HEK293 (cell line): Measurements from ENCODE around the gene GATC.

Source experiments
- CTCF ChIA-PET: fragments of 350-600 bp; formaldehyde crosslinking; extraction: SDS; loops from one replicate; lab custom pipeline; 2021; ENCODE audit warnings: antibody characterized with exemption; lab: Yijun Ruan, JAX
- POLR2A ChIA-PET: fragments of 300-600 bp; formaldehyde crosslinking; extraction: SDS; loops from one replicate; lab custom pipeline; 2020; ENCODE audit warnings: antibody characterized with exemption, inconsistent platforms; lab: Yijun Ruan, JAX
- H3K27ac ChIP-seq: fragments of 200-500 bp; sonication (Bioruptor generic); 2 replicates; pipeline ENCODE4 v1.5.1; 2014; ENCODE audit warnings: low read depth, low read length, control low read depth, inconsistent platforms; ENCODE audit errors: extremely low read depth
- H3K36me3 ChIP-seq, 2 experiments: fragments of 200-500 bp in 1 of 2; sonication (Bioruptor generic) in 1 of 2; 1 replicate in 1 of 2; 2 replicates in 1 of 2; pipeline ENCODE4 v1.5.1; 2014 to 2017; ENCODE audit warnings: inconsistent platforms in 2 of 2, low read length in 2 of 2; ENCODE audit not compliant: control insufficient read depth in 2 of 2, insufficient read depth in 1 of 2
- H3K4me1 ChIP-seq: fragments of 200-500 bp; sonication (Bioruptor generic); 2 replicates; pipeline ENCODE4 v1.5.1; 2014; ENCODE audit warnings: mild to moderate bottlenecking, low read length, inconsistent platforms; ENCODE audit not compliant: control insufficient read depth, insufficient read depth
- H3K4me3 ChIP-seq: 2 replicates; pipeline ENCODE4 v1.5.1; 2011; ENCODE audit warnings: low read depth, mild to moderate bottlenecking, control low read depth, low read length, moderate library complexity
- H3K9me3 ChIP-seq: fragments of 200-500 bp; sonication (Bioruptor generic); 2 replicates; pipeline ENCODE4 v1.5.1; 2014; ENCODE audit warnings: low read depth, low read length, inconsistent platforms; ENCODE audit not compliant: control insufficient read depth, insufficient read depth
- GLIS1 ChIP-seq: fragments of 450-650 bp; formaldehyde crosslinking; IDR thresholded peaks from 2 replicates; pipeline ENCODE4 v1.5.1; 2016; ENCODE audit warnings: missing biosample characterization, missing genetic modification characterization
- SCRT2 ChIP-seq: fragments of 450-650 bp; formaldehyde crosslinking; IDR thresholded peaks from 2 replicates; pipeline ENCODE4 v1.5.1; 2016; ENCODE audit warnings: missing biosample characterization, missing genetic modification characterization
- TRIM28 ChIP-seq: IDR thresholded peaks from 2 replicates; pipeline ENCODE4 v1.6.1; 2011; ENCODE audit warnings: low read length, control low read depth, borderline replicate concordance
- ZBTB17 ChIP-seq: fragments of 450-650 bp; formaldehyde crosslinking; IDR thresholded peaks from 2 replicates; pipeline ENCODE4 v1.5.1; 2016; ENCODE audit warnings: missing biosample characterization, missing genetic modification characterization
- ZBTB48 ChIP-seq: fragments of 450-650 bp; formaldehyde crosslinking; IDR thresholded peaks from 2 replicates; pipeline ENCODE4 v1.5.1; 2016; ENCODE audit warnings: missing biosample characterization, missing genetic modification characterization
- ZBTB49 ChIP-seq: fragments of 450-650 bp; formaldehyde crosslinking; IDR thresholded peaks from 2 replicates; pipeline ENCODE4 v1.5.1; 2016; ENCODE audit warnings: missing biosample characterization, missing genetic modification characterization, low read depth
- ZNF140 ChIP-seq: fragments of 450-650 bp; formaldehyde crosslinking; IDR thresholded peaks from 2 replicates; pipeline ENCODE4 v1.5.1; 2016; ENCODE audit warnings: missing biosample characterization, missing genetic modification characterization
- ZNF146 ChIP-seq: fragments of 450-650 bp; formaldehyde crosslinking; IDR thresholded peaks from 2 replicates; pipeline ENCODE4 v1.5.1; 2016; ENCODE audit warnings: missing biosample characterization, missing genetic modification characterization
- ZNF221 ChIP-seq: fragments of 450-650 bp; formaldehyde crosslinking; IDR thresholded peaks from 2 replicates; pipeline ENCODE4 v1.5.1; 2017; ENCODE audit warnings: missing biosample characterization, missing genetic modification characterization, borderline replicate concordance
- ZNF292 ChIP-seq: fragments of 450-650 bp; formaldehyde crosslinking; IDR thresholded peaks from 2 replicates; pipeline ENCODE4 v1.5.1; 2016; ENCODE audit warnings: low read depth, missing biosample characterization, missing genetic modification characterization, borderline replicate concordance
- ZNF341 ChIP-seq: fragments of 450-650 bp; formaldehyde crosslinking; IDR thresholded peaks from 2 replicates; pipeline ENCODE4; 2016; ENCODE audit warnings: low read depth, missing biosample characterization, missing genetic modification characterization
- ZNF37A ChIP-seq: fragments of 450-650 bp; IDR thresholded peaks from 2 replicates; pipeline ENCODE4 v1.5.1; 2018; ENCODE audit warnings: missing biosample characterization, missing genetic modification characterization
- ZNF394 ChIP-seq: fragments of 450-650 bp; formaldehyde crosslinking; IDR thresholded peaks from 2 replicates; pipeline ENCODE4 v1.5.1; 2016; ENCODE audit warnings: missing biosample characterization, missing genetic modification characterization, mild to moderate bottlenecking, moderate library complexity, borderline replicate concordance
- ZNF530 ChIP-seq: fragments of 450-650 bp; formaldehyde crosslinking; IDR thresholded peaks from 2 replicates; pipeline ENCODE4 v1.5.1; 2016; ENCODE audit warnings: low read depth, missing biosample characterization, missing genetic modification characterization
- ZNF664 ChIP-seq: fragments of 450-650 bp; formaldehyde crosslinking; IDR thresholded peaks from 2 replicates; pipeline ENCODE4 v1.5.1; 2016; ENCODE audit warnings: missing biosample characterization, missing genetic modification characterization
- ZNF701 ChIP-seq: fragments of 450-650 bp; formaldehyde crosslinking; IDR thresholded peaks from 2 replicates; pipeline ENCODE4 v1.5.1; 2016; ENCODE audit warnings: missing biosample characterization, missing genetic modification characterization
- ZSCAN16 ChIP-seq: fragments of 450-650 bp; formaldehyde crosslinking; IDR thresholded peaks from 2 replicates; pipeline ENCODE4 v1.5.1; 2016; ENCODE audit warnings: missing biosample characterization, missing genetic modification characterization
- TF ChIP-seq, protein P1 (sequence below): fragments of 450-650 bp; formaldehyde crosslinking; IDR thresholded peaks from 2 replicates; pipeline ENCODE4 v1.5.1; 2016; ENCODE audit warnings: missing biosample characterization, missing genetic modification characterization

GATC gene

GRCh38 chr12:120474616-120474960 lies 28.3 kb downstream of the GATC start (continued):
- TF ChIP-seq ZBTB17 (tag by site-specific recombination) (peak; percentile 94), ZNF701 (tag by site-specific recombination) (no peak), ZNF221 (tag by site-specific recombination) (no peak), GLIS1 (tag by site-specific recombination) (peak; percentile 73), ZSCAN16 (tag by site-specific recombination) (no peak), ZNF146 (no peak), ZNF140 (tag by site-specific recombination) (no peak), ZBTB48 (no peak)
- TF ChIP-seq, protein P1, sequence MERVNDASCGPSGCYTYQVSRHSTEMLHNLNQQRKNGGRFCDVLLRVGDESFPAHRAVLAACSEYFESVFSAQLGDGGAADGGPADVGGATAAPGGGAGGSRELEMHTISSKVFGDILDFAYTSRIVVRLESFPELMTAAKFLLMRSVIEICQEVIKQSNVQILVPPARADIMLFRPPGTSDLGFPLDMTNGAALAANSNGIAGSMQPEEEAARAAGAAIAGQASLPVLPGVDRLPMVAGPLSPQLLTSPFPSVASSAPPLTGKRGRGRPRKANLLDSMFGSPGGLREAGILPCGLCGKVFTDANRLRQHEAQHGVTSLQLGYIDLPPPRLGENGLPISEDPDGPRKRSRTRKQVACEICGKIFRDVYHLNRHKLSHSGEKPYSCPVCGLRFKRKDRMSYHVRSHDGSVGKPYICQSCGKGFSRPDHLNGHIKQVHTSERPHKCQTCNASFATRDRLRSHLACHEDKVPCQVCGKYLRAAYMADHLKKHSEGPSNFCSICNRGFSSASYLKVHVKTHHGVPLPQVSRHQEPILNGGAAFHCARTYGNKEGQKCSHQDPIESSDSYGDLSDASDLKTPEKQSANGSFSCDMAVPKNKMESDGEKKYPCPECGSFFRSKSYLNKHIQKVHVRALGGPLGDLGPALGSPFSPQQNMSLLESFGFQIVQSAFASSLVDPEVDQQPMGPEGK (tag by site-specific recombination), result no peak

DNA sequence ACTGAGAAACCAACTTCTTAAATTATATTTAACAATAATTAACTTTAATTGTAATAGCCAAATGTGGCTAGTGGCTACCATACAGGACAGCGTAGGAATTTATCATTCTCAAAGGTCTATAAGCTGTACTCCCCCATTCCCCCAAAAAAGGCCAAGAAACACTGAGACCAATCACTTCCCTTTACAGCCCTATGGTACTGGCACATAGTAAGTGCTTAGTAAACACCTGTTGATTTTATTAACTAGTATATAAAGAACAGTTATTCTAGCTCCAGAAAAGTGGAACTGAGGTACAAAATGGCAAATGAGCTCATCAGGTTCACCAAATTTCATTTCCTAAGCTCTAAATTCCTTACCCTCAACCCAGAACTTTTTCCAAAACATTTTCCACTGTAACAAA lies 29.4 kb downstream of the GATC start:
- peaks cover 8% of the 10 kb centered on the region; the same call in 1 of the 2 replicates for H3K4me1 ChIP-seq
- H3K27ac ChIP-seq, result no peak overlapping the region
- H3K4me3 ChIP-seq, result no peak overlapping the region
- no peaks in the 10 kb centered on the region; a peak in 1 of 3 replicates for H3K36me3 ChIP-seq
- TF ChIP-seq SCRT2 (peak; percentile 87), ZNF664 (peak; percentile 91), ZNF292 (tag by site-specific recombination) (no peak)
- TF ChIP-seq, all 188 proteins: peak for 2
- POLR2A ChIA-PET, result interaction anchor here (0.6 to 1.3 kb wide), 5 partner anchors 11 to 62 kb away, joined by 3 to 5 read pairs (median 3); partner anchors contain the start of gene DYNLL1
- CTCF ChIA-PET, result interaction anchor here (0.6 to 2.3 kb wide), 3 partner anchors 11 to 274 kb away, joined by 6 to 8 read pairs (median 7); no protein-coding TSS in a partner anchor
- no peaks in the 10 kb centered on the region for H3K9me3 ChIP-seq

- TF ChIP-seq TRIM28 (no peak), ZBTB49 (tag by site-specific recombination) (no peak), ZNF341 (tag by site-specific recombination) (peak; percentile 52)
- TF ChIP-seq, all 188 proteins: peak for 1
- peaks cover 4% of the 10 kb centered on the region; the same call in 1 of the 2 replicates for H3K4me1 ChIP-seq
- no peak overlapping the region for H3K4me3 ChIP-seq
- peaks cover 0 to 11% of the 10 kb centered on the region in 2 experiments; a peak in 2 of 3 replicates for H3K36me3 ChIP-seq
- no peak overlapping the region for H3K27ac ChIP-seq
- POLR2A ChIA-PET, result interaction anchor here (0.5 to 1.7 kb wide), 3 partner anchors 17 to 139 kb away, joined by 5 to 7 read pairs (median 7); partner anchors contain the start of gene DYNLL1
- CTCF ChIA-PET, result no interaction called here
- H3K9me3 ChIP-seq, result no peaks in the 10 kb centered on the region
Observed at GRCh38 chr12:120479458-120479857, 33.2 kb downstream of the GATC start.

- POLR2A ChIA-PET, result interaction anchor here (1.0 to 1.7 kb wide), 2 partner anchors 16 to 44 kb away, joined by 5 to 7 read pairs; partner anchors contain the start of gene DYNLL1
- no peak overlapping the region for H3K27ac ChIP-seq
- H3K9me3 ChIP-seq, result no peaks in the 10 kb centered on the region
Observed at GRCh38 chr12:120480211-120480610, 34.0 kb downstream of the GATC start.

More at GRCh38 chr12:120480211-120480610, 34.0 kb downstream of the GATC start:
- CTCF ChIA-PET, result no interaction called here
- Histone ChIP-seq H3K4me3 (no peak overlapping the region), H3K4me1 (no peaks in the 10 kb centered on the region)
- TF ChIP-seq ZNF394 (tag by site-specific recombination) (peak; percentile 92), ZNF37A (no peak), ZNF530 (tag by site-specific recombination) (no peak)
- TF ChIP-seq, all 188 proteins: peak for 1
- peaks cover 0 to 11% of the 10 kb centered on the region in 2 experiments; a peak in 2 of 3 replicates for H3K36me3 ChIP-seq
